GM12878 (cell line): Measurements from ENCODE around the gene SEC24A. TPM values are rescaled to one million over a fixed set of nuclear protein-coding genes. Genes with fewer than 3 reads are reported as not detected.

Experiments
- ATAC-seq: fragments of 200-7000 bp; cut with Tn5 transposase; 3 replicates; pipeline ENCODE4 v1.9.1; 2020; ENCODE audit warnings: mild to moderate bottlenecking, moderate library complexity
- BruUV-seq: library from RNA; stranded (reverse); fragments of 400-500 nt; replicated peaks from 2 replicates; lab custom pipeline; 2021; lab: Mats Ljungman, UMichigan
- CTCF ChIA-PET: fragments of 300-600 bp; sonication (Branson Sonifier 250); formaldehyde crosslinking; extraction: SDS; loops from one replicate; lab custom pipeline; 2021; ENCODE audit warnings: inconsistent platforms; lab: Yijun Ruan, JAX
- POLR2A ChIA-PET: fragments of 350-600 bp; formaldehyde crosslinking; extraction: SDS; loops from one replicate; lab custom pipeline; 2021; ENCODE audit warnings: inconsistent platforms; lab: Charles Lee
- RAD21 ChIA-PET: fragments of 300-600 bp; sonication (Branson Sonifier 250); formaldehyde crosslinking; loops from one replicate; lab custom pipeline; 2023; ENCODE audit warnings: antibody characterized with exemption; ENCODE audit not compliant: unreplicated experiment; lab: Charles Lee
- SMC1A ChIA-PET: fragments of 300-600 bp; sonication (Branson Sonifier 250); formaldehyde crosslinking; loops from one replicate; lab custom pipeline; 2023; ENCODE audit not compliant: unreplicated experiment, uncharacterized antibody; lab: Charles Lee
- DNase-seq: peaks from one replicate; pipeline ENCODE4 v3.0.0-alpha.2; 2011; ENCODE audit warnings: low read depth, low spot score
- FAIRE-seq: peaks from 3 replicates; lab custom pipeline; 2011; peaks lifted over from hg19 to GRCh38; lab: Jason Lieb, UNC
- H2AFZ ChIP-seq: 2 replicates; pipeline ENCODE4 v1.6.0; 2011; ENCODE audit warnings: low read depth, low read length, control low read depth; ENCODE audit not compliant: control insufficient read depth
- H3K27ac ChIP-seq: 2 replicates; pipeline ENCODE4 v1.5.1; 2011; ENCODE audit warnings: control low read depth; ENCODE audit not compliant: control insufficient read depth, insufficient read depth
- H3K27me3 ChIP-seq, 2 experiments: replicated peaks in 1 of 2; 2 replicates each; pipeline versions ENCODE4 v1.6.0 to v1.6.1; 2011; ENCODE audit warnings: low read length in 1 of 2; ENCODE audit not compliant: control insufficient read depth in 2 of 2, insufficient read depth in 2 of 2
- H3K36me3 ChIP-seq, 2 experiments: 2 replicates each; pipeline ENCODE4 v1.5.1; 2011; ENCODE audit warnings: low read length in 1 of 2; ENCODE audit not compliant: control insufficient read depth in 2 of 2, insufficient read depth in 2 of 2
- H3K4me1 ChIP-seq: 2 replicates; pipeline ENCODE4 v1.6.1; 2011; ENCODE audit warnings: mild to moderate bottlenecking, low read length, moderate library complexity, mixed read lengths; ENCODE audit not compliant: control insufficient read depth, insufficient read depth
- H3K4me2 ChIP-seq: 2 replicates; pipeline ENCODE4 v1.6.0; 2011; ENCODE audit warnings: control low read depth; ENCODE audit not compliant: control insufficient read depth, insufficient read depth
- H3K4me3 ChIP-seq: fragments of 200-600 bp; sonication (generic); 2 replicates; pipeline ENCODE4 v1.5.1; 2016
- H3K79me2 ChIP-seq: 2 replicates; pipeline ENCODE4 v1.6.0; 2011; ENCODE audit warnings: low read length; ENCODE audit not compliant: control insufficient read depth, insufficient read depth
- H3K9ac ChIP-seq: 2 replicates; pipeline ENCODE4 v1.8.0; 2011; ENCODE audit warnings: low read length, control low read depth, mixed read lengths; ENCODE audit not compliant: control insufficient read depth, insufficient read depth
- H3K9me3 ChIP-seq: replicated peaks from 3 replicates; pipeline ENCODE4 v1.5.1; 2011; ENCODE audit warnings: mild to moderate bottlenecking, low read length; ENCODE audit not compliant: control insufficient read depth, insufficient read depth
- H4K20me1 ChIP-seq: 2 replicates; pipeline ENCODE4 v1.6.0; 2011; ENCODE audit not compliant: control insufficient read depth, insufficient read depth
- BRCA1 ChIP-seq: IDR thresholded peaks from 2 replicates; pipeline ENCODE4 v1.6.1; 2011; ENCODE audit warnings: low read depth, low read length, improper control_type of control experiment
- CTCF ChIP-seq, 3 experiments: IDR thresholded peaks in 2 of 3; conservative IDR thresholded peaks in 1 of 3; 2 replicates each; pipeline ENCODE4 v1.5.1; 2011; ENCODE audit warnings: low read depth in 3 of 3, low read length in 3 of 3, mild to moderate bottlenecking in 3 of 3, control low read depth in 2 of 3, moderate library complexity in 2 of 3, inconsistent platforms in 1 of 3, mixed read lengths in 1 of 3; ENCODE audit not compliant: control insufficient read depth in 2 of 3, insufficient read depth in 1 of 3; ENCODE audit errors: extremely low read depth in 1 of 3
- FOXK2 ChIP-seq: fragments of 450-650 bp; IDR thresholded peaks from 2 replicates; pipeline ENCODE4 v1.6.1; 2017; ENCODE audit warnings: mild to moderate bottlenecking, moderate library complexity
- HDAC2 ChIP-seq: fragments of 200-600 bp; sonication (generic); IDR thresholded peaks from 2 replicates; pipeline ENCODE4 v1.6.1; 2017
- SMC3 ChIP-seq: IDR thresholded peaks from 2 replicates; pipeline ENCODE4 v1.6.1; 2011; ENCODE audit warnings: low read length, improper control_type of control experiment, borderline replicate concordance
- TAF1 ChIP-seq: IDR thresholded peaks from 2 replicates; pipeline ENCODE4 v1.6.1; 2011; ENCODE audit warnings: mild to moderate bottlenecking, low read depth, low read length, borderline replicate concordance
- TBL1XR1 ChIP-seq: IDR thresholded peaks from 2 replicates; pipeline ENCODE4 v1.6.1; 2012; ENCODE audit warnings: low read depth, low read length, improper control_type of control experiment
- TCF7 ChIP-seq: IDR thresholded peaks from 2 replicates; pipeline ENCODE4 v1.6.1; 2014; ENCODE audit warnings: antibody characterized with exemption, borderline replicate concordance
- WGBS: methylation state at CpG from one replicate; pipeline ENCODE4 v1.1.6; 2016; ENCODE audit warnings: low lambda C conversion rate; ENCODE audit not compliant: insufficient replicate concordance, insufficient coverage; ENCODE audit errors: missing lambda C conversion rate; 5-methylcytosine and 5-hydroxymethylcytosine counted together
- in situ Hi-C: fragments of 300-500 bp; cut with MboI; formaldehyde crosslinking; loops from 9 replicates; pipeline ENCODE4 v1.14.3; 2018; ENCODE audit warnings: mixed read lengths
- intact Hi-C: fragments of 100-400 bp; cut with micrococcal nuclease; formaldehyde crosslinking; loops from one replicate; pipeline ENCODE4 v1.14.2; 2022; ENCODE audit not compliant: unreplicated experiment
- polyA plus RNA-seq, 11 experiments: library from polyadenylated mRNA; depleted of rRNA in 4 of 11; unstranded in 6 of 11; stranded (reverse) in 5 of 11; fragments of >200 nt; fragmentation: Nextera tagmentation in 4 of 11; fragmentation: Illumina TruSeq in 1 of 11; extraction: Ambion mirVana in 4 of 11; extraction: Trizol in 1 of 11; gene quantifications; 1 replicate in 1 of 11; 2 replicates in 10 of 11; pipeline versions ENCODE4 v1.2.1 to v1.2.3, GENCODE V29; 2011 to 2016; ENCODE audit warnings: inconsistent platforms in 2 of 11, missing spikeins in 2 of 11, low read depth in 1 of 11
- small RNA-seq: library from RNA; depleted of rRNA; stranded (forward); fragments of <200 nt; gene quantifications from one replicate; pipeline ENCODE3, GENCODE V24; 2014
- total RNA-seq, 4 experiments: library from RNA; depleted of rRNA in 3 of 4; stranded (reverse); fragments of >200 nt in 3 of 4; fragmentation: Illumina TruSeq in 1 of 4; extraction: Trizol in 1 of 4; gene quantifications; 2 replicates each; pipeline versions ENCODE4 v1.2.1 to v1.2.3, GENCODE V29; 2013 to 2021
- TF ChIP-seq, protein P1 (sequence below): fragments of 450-650 bp; IDR thresholded peaks from 2 replicates; pipeline ENCODE4 v1.6.1; 2017; ENCODE audit warnings: mild to moderate bottlenecking, moderate library complexity

Gene SEC24A
- total and polyA plus RNA-seq, 10 of the 15 experiments (the other 5 are each of a cell fraction or from before 2014, with no cell fraction given): 7.1 to 52.2 (median 22.8) TPM

- Histone ChIP-seq H4K20me1 (no peaks in the 10 kb centered on the region), H3K9me3 (no peaks in the 10 kb centered on the region), H3K4me2 (no peak overlapping the region), H3K27me3 (no peaks in the 10 kb centered on the region), H3K4me3 (no peak overlapping the region), H2AFZ (no peak overlapping the region)
- in situ Hi-C loops: no loop called here
- 80% methylated on average over 2 of the region's 2 CpGs for WGBS
- ChIA-PET CTCF (interaction anchor here (0.9 to 1.3 kb wide), 2 partner anchors 39 to 129 kb away, joined by 3 to 5 read pairs; partner anchors contain the start of gene CAMLG), SMC1A (interaction anchor here (1.0 kb wide), 1 partner anchor 127 kb away, joined by 4 read pairs; the partner anchor contains the start of gene PCBD2)
- DNase-seq (no peak), FAIRE-seq (no peak)
- BruUV-seq: no TSS peak
- TF ChIP-seq BRCA1: no peak
- no peak for TF ChIP-seq TBL1XR1
- TF ChIP-seq CTCF (IDR thresholded peaks at IDR 0.05 in 2 of 3, conservative IDR thresholded peaks at IDR 0.05 in 1 of 3; ENCODE audit: control insufficient read depth in 2 of 3, extremely low read depth in 1 of 3, insufficient read depth in 1 of 3, low read depth in 3 of 3, low read length in 3 of 3): no peak
- TF ChIP-seq TAF1: no peak
- TF ChIP-seq TCF7: no peak
- TF ChIP-seq HDAC2: no peak
- no peak for TF ChIP-seq FOXK2
- TF ChIP-seq, protein P1, sequence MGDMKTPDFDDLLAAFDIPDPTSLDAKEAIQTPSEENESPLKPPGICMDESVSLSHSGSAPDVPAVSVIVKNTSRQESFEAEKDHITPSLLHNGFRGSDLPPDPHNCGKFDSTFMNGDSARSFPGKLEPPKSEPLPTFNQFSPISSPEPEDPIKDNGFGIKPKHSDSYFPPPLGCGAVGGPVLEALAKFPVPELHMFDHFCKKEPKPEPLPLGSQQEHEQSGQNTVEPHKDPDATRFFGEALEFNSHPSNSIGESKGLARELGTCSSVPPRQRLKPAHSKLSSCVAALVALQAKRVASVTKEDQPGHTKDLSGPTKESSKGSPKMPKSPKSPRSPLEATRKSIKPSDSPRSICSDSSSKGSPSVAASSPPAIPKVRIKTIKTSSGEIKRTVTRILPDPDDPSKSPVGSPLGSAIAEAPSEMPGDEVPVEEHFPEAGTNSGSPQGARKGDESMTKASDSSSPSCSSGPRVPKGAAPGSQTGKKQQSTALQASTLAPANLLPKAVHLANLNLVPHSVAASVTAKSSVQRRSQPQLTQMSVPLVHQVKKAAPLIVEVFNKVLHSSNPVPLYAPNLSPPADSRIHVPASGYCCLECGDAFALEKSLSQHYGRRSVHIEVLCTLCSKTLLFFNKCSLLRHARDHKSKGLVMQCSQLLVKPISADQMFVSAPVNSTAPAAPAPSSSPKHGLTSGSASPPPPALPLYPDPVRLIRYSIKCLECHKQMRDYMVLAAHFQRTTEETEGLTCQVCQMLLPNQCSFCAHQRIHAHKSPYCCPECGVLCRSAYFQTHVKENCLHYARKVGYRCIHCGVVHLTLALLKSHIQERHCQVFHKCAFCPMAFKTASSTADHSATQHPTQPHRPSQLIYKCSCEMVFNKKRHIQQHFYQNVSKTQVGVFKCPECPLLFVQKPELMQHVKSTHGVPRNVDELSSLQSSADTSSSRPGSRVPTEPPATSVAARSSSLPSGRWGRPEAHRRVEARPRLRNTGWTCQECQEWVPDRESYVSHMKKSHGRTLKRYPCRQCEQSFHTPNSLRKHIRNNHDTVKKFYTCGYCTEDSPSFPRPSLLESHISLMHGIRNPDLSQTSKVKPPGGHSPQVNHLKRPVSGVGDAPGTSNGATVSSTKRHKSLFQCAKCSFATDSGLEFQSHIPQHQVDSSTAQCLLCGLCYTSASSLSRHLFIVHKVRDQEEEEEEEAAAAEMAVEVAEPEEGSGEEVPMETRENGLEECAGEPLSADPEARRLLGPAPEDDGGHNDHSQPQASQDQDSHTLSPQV: no peak
- no peak for TF ChIP-seq SMC3
- TF ChIP-seq, all 136 proteins: peak for 0
- ChIA-PET POLR2A (interaction anchor here (1.9 kb wide), 1 partner anchor 19 kb away, joined by 4 read pairs; the partner anchor contains the start of gene DDX46), RAD21 (no interaction called here)
- H3K27ac ChIP-seq: no peak overlapping the region
- H3K79me2 ChIP-seq: no peaks in the 10 kb centered on the region
- no peaks in the 10 kb centered on the region for H3K4me1 ChIP-seq
- no peak overlapping the region for H3K9ac ChIP-seq
- H3K36me3 ChIP-seq: peaks cover 4 to 17% of the 10 kb centered on the region in 2 experiments
- intact Hi-C loops: no loop called here
- ATAC-seq: no peak
Measured at GRCh38 chr5:134777366-134777765, 128.8 kb downstream of the SEC24A start.

Small RNA genes within 50 kb of the gene (small RNA-seq; reads per million reads assigned to genes)
- not detected for gene RNU6-1164P
- gene RNU6-1311P: not detected
- not detected for gene RNU6-757P

Other genes with a start within 250 kb of the SEC24A start
- gene CDKN2AIPNL, start 236.9 kb upstream of the SEC24A start, total RNA-seq (2014; rRNA removed): 57.8 and 62.2 TPM in 2 replicates
- gene CDKN2AIPNL, start 236.9 kb upstream of the SEC24A start, total RNA-seq (2014; rRNA removed; fragmentation: Illumina TruSeq; extraction: Trizol): 34.1 and 36.4 TPM in 2 replicates
- gene CDKN2AIPNL, start 236.9 kb upstream of the SEC24A start, total RNA-seq (2021): 34.8 and 36.7 TPM in 2 replicates
- 27.8 and 40.0 TPM in 2 replicates for gene CDKN2AIPNL, start 236.9 kb upstream of the SEC24A start, polyA plus RNA-seq (2011; rRNA removed)
- 31.3 and 37.3 TPM in 2 replicates for gene CDKN2AIPNL, start 236.9 kb upstream of the SEC24A start, polyA plus RNA-seq (2014; fragmentation: Illumina TruSeq; extraction: Trizol)
- 10 to 100 TPM; 23.5 to 29.9 TPM for gene CDKN2AIPNL, start 236.9 kb upstream of the SEC24A start, polyA plus RNA-seq (2014; fragmentation: Nextera tagmentation; extraction: Ambion mirVana)
- gene CDKN2AIPNL, start 236.9 kb upstream of the SEC24A start, polyA plus RNA-seq (2014; rRNA removed): 47.5 and 49.2 TPM in 2 replicates
- 10 to 100 TPM; 63.5 to 72.0 TPM for gene CDKN2AIPNL, start 236.9 kb upstream of the SEC24A start, polyA plus RNA-seq (2016; fragmentation: Nextera tagmentation; extraction: Ambion mirVana)
- 35.9 and 40.0 TPM in 2 replicates for gene JADE2, start 123.1 kb upstream of the SEC24A start, total RNA-seq (2014; rRNA removed)
- 19.9 and 23.6 TPM in 2 replicates for gene JADE2, start 123.1 kb upstream of the SEC24A start, total RNA-seq (2014; rRNA removed; fragmentation: Illumina TruSeq; extraction: Trizol)
- gene JADE2, start 123.1 kb upstream of the SEC24A start, total RNA-seq (2021): 66.1 and 67.0 TPM in 2 replicates
- gene JADE2, start 123.1 kb upstream of the SEC24A start, polyA plus RNA-seq (2011; rRNA removed): 18.7 and 31.5 TPM in 2 replicates
- 11.3 and 21.2 TPM in 2 replicates for gene JADE2, start 123.1 kb upstream of the SEC24A start, polyA plus RNA-seq (2014; fragmentation: Illumina TruSeq; extraction: Trizol)
- 1 to 10 TPM; 1.5 to 2.3 TPM for gene JADE2, start 123.1 kb upstream of the SEC24A start, polyA plus RNA-seq (2014; fragmentation: Nextera tagmentation; extraction: Ambion mirVana)
- 35.3 and 46.9 TPM in 2 replicates for gene JADE2, start 123.1 kb upstream of the SEC24A start, polyA plus RNA-seq (2014; rRNA removed)
- 10 to 100 TPM; 13.1 to 15.6 TPM for gene JADE2, start 123.1 kb upstream of the SEC24A start, polyA plus RNA-seq (2016; fragmentation: Nextera tagmentation; extraction: Ambion mirVana)
- 24.5 and 27.9 TPM in 2 replicates for gene SAR1B, start 16.0 kb upstream of the SEC24A start, total RNA-seq (2014; rRNA removed)
- gene SAR1B, start 16.0 kb upstream of the SEC24A start, total RNA-seq (2014; rRNA removed; fragmentation: Illumina TruSeq; extraction: Trizol): 23.7 and 25.6 TPM in 2 replicates
- gene SAR1B, start 16.0 kb upstream of the SEC24A start, total RNA-seq (2021): 32.7 and 36.2 TPM in 2 replicates
- 55.1 and 96.6 TPM in 2 replicates for gene SAR1B, start 16.0 kb upstream of the SEC24A start, polyA plus RNA-seq (2011; rRNA removed)
- gene SAR1B, start 16.0 kb upstream of the SEC24A start, polyA plus RNA-seq (2014; fragmentation: Illumina TruSeq; extraction: Trizol): 34.3 and 51.3 TPM in 2 replicates
- gene SAR1B, start 16.0 kb upstream of the SEC24A start, polyA plus RNA-seq (2014; fragmentation: Nextera tagmentation; extraction: Ambion mirVana): 100 to 1,000 TPM; 101 to 156 TPM
- gene SAR1B, start 16.0 kb upstream of the SEC24A start, polyA plus RNA-seq (2014; rRNA removed): 29.8 and 31.7 TPM in 2 replicates
- 10 to 100 TPM; 86.2 to 88.8 TPM for gene SAR1B, start 16.0 kb upstream of the SEC24A start, polyA plus RNA-seq (2016; fragmentation: Nextera tagmentation; extraction: Ambion mirVana)
- gene CAMLG, start 89.8 kb downstream of the SEC24A start, total RNA-seq (2014; rRNA removed): 30.2 and 30.9 TPM in 2 replicates
- gene CAMLG, start 89.8 kb downstream of the SEC24A start, total RNA-seq (2014; rRNA removed; fragmentation: Illumina TruSeq; extraction: Trizol): 25.2 and 26.2 TPM in 2 replicates
- 25.7 and 28.8 TPM in 2 replicates for gene CAMLG, start 89.8 kb downstream of the SEC24A start, total RNA-seq (2021)
- 22.4 and 29.4 TPM in 2 replicates for gene CAMLG, start 89.8 kb downstream of the SEC24A start, polyA plus RNA-seq (2011; rRNA removed)
- 20.7 and 24.1 TPM in 2 replicates for gene CAMLG, start 89.8 kb downstream of the SEC24A start, polyA plus RNA-seq (2014; fragmentation: Illumina TruSeq; extraction: Trizol)
- gene CAMLG, start 89.8 kb downstream of the SEC24A start, polyA plus RNA-seq (2014; fragmentation: Nextera tagmentation; extraction: Ambion mirVana): 10 to 100 TPM; 27.0 to 51.7 TPM
- 18.5 and 21.9 TPM in 2 replicates for gene CAMLG, start 89.8 kb downstream of the SEC24A start, polyA plus RNA-seq (2014; rRNA removed)
- 10 to 100 TPM; 25.1 to 25.7 TPM for gene CAMLG, start 89.8 kb downstream of the SEC24A start, polyA plus RNA-seq (2016; fragmentation: Nextera tagmentation; extraction: Ambion mirVana)
- 39.1 and 39.6 TPM in 2 replicates for gene DDX46, start 110.0 kb downstream of the SEC24A start, total RNA-seq (2014; rRNA removed)
- 64.9 and 67.3 TPM in 2 replicates for gene DDX46, start 110.0 kb downstream of the SEC24A start, total RNA-seq (2014; rRNA removed; fragmentation: Illumina TruSeq; extraction: Trizol)
- 55.6 and 61.8 TPM in 2 replicates for gene DDX46, start 110.0 kb downstream of the SEC24A start, total RNA-seq (2021)
- 46.9 and 72.1 TPM in 2 replicates for gene DDX46, start 110.0 kb downstream of the SEC24A start, polyA plus RNA-seq (2011; rRNA removed)
- gene DDX46, start 110.0 kb downstream of the SEC24A start, polyA plus RNA-seq (2014; fragmentation: Illumina TruSeq; extraction: Trizol): 77.1 and 94.9 TPM in 2 replicates
- gene DDX46, start 110.0 kb downstream of the SEC24A start, polyA plus RNA-seq (2014; fragmentation: Nextera tagmentation; extraction: Ambion mirVana): 10 to 100 TPM; 23.0 to 31.3 TPM
- 43.0 and 44.8 TPM in 2 replicates for gene DDX46, start 110.0 kb downstream of the SEC24A start, polyA plus RNA-seq (2014; rRNA removed)
- gene DDX46, start 110.0 kb downstream of the SEC24A start, polyA plus RNA-seq (2016; fragmentation: Nextera tagmentation; extraction: Ambion mirVana): 10 to 100 TPM; 37.6 to 38.8 TPM
- gene C5orf24, start 197.2 kb downstream of the SEC24A start, total RNA-seq (2014; rRNA removed): 12.9 and 14.6 TPM in 2 replicates
- gene C5orf24, start 197.2 kb downstream of the SEC24A start, total RNA-seq (2014; rRNA removed; fragmentation: Illumina TruSeq; extraction: Trizol): 15.0 and 15.8 TPM in 2 replicates
- gene C5orf24, start 197.2 kb downstream of the SEC24A start, total RNA-seq (2021): 12.8 and 15.6 TPM in 2 replicates
- gene C5orf24, start 197.2 kb downstream of the SEC24A start, polyA plus RNA-seq (2011; rRNA removed): 26.8 and 37.7 TPM in 2 replicates
- gene C5orf24, start 197.2 kb downstream of the SEC24A start, polyA plus RNA-seq (2014; fragmentation: Illumina TruSeq; extraction: Trizol): 16.5 and 21.6 TPM in 2 replicates
- gene C5orf24, start 197.2 kb downstream of the SEC24A start, polyA plus RNA-seq (2014; fragmentation: Nextera tagmentation; extraction: Ambion mirVana): 1 to 10 TPM; 5.4 to 5.6 TPM
- 18.2 and 23.1 TPM in 2 replicates for gene C5orf24, start 197.2 kb downstream of the SEC24A start, polyA plus RNA-seq (2014; rRNA removed)
- 10 to 100 TPM; 15.6 to 16.3 TPM for gene C5orf24, start 197.2 kb downstream of the SEC24A start, polyA plus RNA-seq (2016; fragmentation: Nextera tagmentation; extraction: Ambion mirVana)
- gene TXNDC15, start 225.6 kb downstream of the SEC24A start, total RNA-seq (2014; rRNA removed): 27.4 and 31.3 TPM in 2 replicates
- gene TXNDC15, start 225.6 kb downstream of the SEC24A start, total RNA-seq (2014; rRNA removed; fragmentation: Illumina TruSeq; extraction: Trizol): 52.1 and 53.0 TPM in 2 replicates
- 39.3 and 40.7 TPM in 2 replicates for gene TXNDC15, start 225.6 kb downstream of the SEC24A start, total RNA-seq (2021)
- 35.5 and 49.9 TPM in 2 replicates for gene TXNDC15, start 225.6 kb downstream of the SEC24A start, polyA plus RNA-seq (2011; rRNA removed)
- gene TXNDC15, start 225.6 kb downstream of the SEC24A start, polyA plus RNA-seq (2014; fragmentation: Illumina TruSeq; extraction: Trizol): 33.4 and 40.0 TPM in 2 replicates
- 10 to 100 TPM in 1 of 2 experiments, 1 to 10 TPM in 1; 8.1 to 17.9 TPM for gene TXNDC15, start 225.6 kb downstream of the SEC24A start, polyA plus RNA-seq (2014; fragmentation: Nextera tagmentation; extraction: Ambion mirVana)
- gene TXNDC15, start 225.6 kb downstream of the SEC24A start, polyA plus RNA-seq (2014; rRNA removed): 45.6 and 60.6 TPM in 2 replicates
- 10 to 100 TPM; 45.8 to 47.1 TPM for gene TXNDC15, start 225.6 kb downstream of the SEC24A start, polyA plus RNA-seq (2016; fragmentation: Nextera tagmentation; extraction: Ambion mirVana)